Thyroid gland (tissue), 4 donors: ENCODE results near the gene KRTAP5-1. TPM values are rescaled to one million over a fixed set of nuclear protein-coding genes. Genes with fewer than 3 reads are reported as not detected.

Experiments
- DNase-seq, 2 donors: peaks; one replicate each; pipeline ENCODE4 v3.0.0-alpha.2; 2019
- H3K27ac ChIP-seq, 3 donors: fragments of 200-600 bp; sonication (generic); 1 replicate in 2 of 3; 2 replicates in 1 of 3; pipeline ENCODE4 v1.5.1; 2016 to 2019; ENCODE audit warnings: mild to moderate bottlenecking in 1 of 3, moderate library complexity in 1 of 3
- H3K27me3 ChIP-seq: fragments of 200-600 bp; sonication (generic); one replicate; pipeline ENCODE4 v1.5.1; 2019
- H3K36me3 ChIP-seq, 2 donors: fragments of 200-600 bp; sonication (generic); one replicate each; pipeline ENCODE4 v1.5.1; 2016 to 2019
- H3K4me1 ChIP-seq, 2 donors: fragments of 200-600 bp; sonication (generic); one replicate each; pipeline ENCODE4 v1.5.1; 2017 to 2019
- H3K4me3 ChIP-seq, 3 donors: fragments of 200-600 bp; sonication (generic); replicated peaks in 1 of 3; 1 replicate in 2 of 3; 2 replicates in 1 of 3; pipeline ENCODE4 v1.5.1; 2016; ENCODE audit warnings: mild to moderate bottlenecking in 1 of 3
- H3K9me3 ChIP-seq: fragments of 200-600 bp; sonication (generic); one replicate; pipeline ENCODE4 v1.5.1; 2017
- POLR2A ChIP-seq, 2 donors: fragments of 450-650 bp; IDR thresholded peaks; one replicate each; pipeline ENCODE4 v1.6.1; 2017; ENCODE audit warnings: antibody characterized with exemption in 2 of 2, mild to moderate bottlenecking in 2 of 2, moderate library complexity in 1 of 2
- WGBS, 2 donors: methylation state at CpG; one replicate each; pipeline ENCODE4 v1.1.5; 2017; 5-methylcytosine and 5-hydroxymethylcytosine counted together
- intact Hi-C: fragments of 100-400 bp; cut with DNase I; formaldehyde crosslinking; loops from one replicate; pipeline ENCODE4 v1.15.1; 2023
- total RNA-seq, 4 donors: library from RNA; depleted of rRNA; stranded (reverse); fragments of >200 nt; gene quantifications; one replicate each; pipeline ENCODE4 v1.2.3, GENCODE V29; 2016
- TF ChIP-seq, protein P1 (sequence below), 6 experiments: fragments of 200-600 bp in 3 of 6; fragments of 450-650 bp in 3 of 6; sonication (generic) in 3 of 6; IDR thresholded peaks; one replicate each; pipeline ENCODE4 v1.5.1; 2016 to 2019; ENCODE audit warnings: antibody characterized with exemption in 6 of 6, mild to moderate bottlenecking in 2 of 6, inconsistent platforms in 1 of 6, moderate library complexity in 1 of 6

KRTAP5-1 gene
- total RNA-seq, 4 donors from 2014 or later: not detected

DNA sequence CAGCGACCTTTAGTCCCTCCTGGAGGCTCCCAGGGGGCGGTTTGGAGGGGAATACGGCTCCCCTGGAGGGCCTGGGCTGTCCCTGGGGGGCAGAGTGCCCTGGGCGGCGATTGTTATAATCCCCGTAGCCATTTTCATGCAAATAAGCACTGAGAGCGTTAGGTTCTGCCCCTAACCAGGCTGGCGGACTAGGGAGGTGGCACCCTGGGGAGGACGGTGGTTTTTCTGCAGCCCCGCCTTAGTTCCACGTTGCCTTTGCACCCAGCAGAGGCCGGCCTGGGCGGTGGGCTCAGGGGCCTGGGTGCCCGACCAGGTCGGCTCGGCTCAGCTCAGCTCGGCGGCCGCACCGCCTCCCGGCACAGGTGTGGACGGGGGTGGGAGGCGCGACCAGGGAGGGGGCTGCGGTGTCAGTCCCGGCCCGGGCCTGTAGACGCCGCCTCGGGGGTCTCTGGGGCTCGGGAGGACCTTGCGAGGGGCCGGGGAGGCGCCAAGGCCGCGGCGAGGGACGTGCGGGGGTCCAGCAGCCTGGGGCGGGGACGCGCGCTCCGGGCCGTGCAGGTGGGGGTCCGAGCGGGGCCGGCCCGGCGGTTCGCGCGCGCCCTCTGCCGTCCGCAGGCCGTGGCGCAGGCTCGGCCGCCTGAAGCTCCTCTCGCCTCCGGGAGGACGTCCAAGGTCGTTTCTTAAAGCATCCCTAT lies 10.7 kb downstream of the KRTAP5-1 start:
- intact Hi-C loops: loop anchor here (2.0 to 5.0 kb wide), 2 partner anchors 28 to 372 kb away; no protein-coding TSS in a partner anchor
- peak; percentile 56 to 63 for DNase-seq
- WGBS, 2 donors: 0 to 8% methylated on average over 10 to 11 of the region's 64 CpGs
- TF ChIP-seq, protein P1, sequence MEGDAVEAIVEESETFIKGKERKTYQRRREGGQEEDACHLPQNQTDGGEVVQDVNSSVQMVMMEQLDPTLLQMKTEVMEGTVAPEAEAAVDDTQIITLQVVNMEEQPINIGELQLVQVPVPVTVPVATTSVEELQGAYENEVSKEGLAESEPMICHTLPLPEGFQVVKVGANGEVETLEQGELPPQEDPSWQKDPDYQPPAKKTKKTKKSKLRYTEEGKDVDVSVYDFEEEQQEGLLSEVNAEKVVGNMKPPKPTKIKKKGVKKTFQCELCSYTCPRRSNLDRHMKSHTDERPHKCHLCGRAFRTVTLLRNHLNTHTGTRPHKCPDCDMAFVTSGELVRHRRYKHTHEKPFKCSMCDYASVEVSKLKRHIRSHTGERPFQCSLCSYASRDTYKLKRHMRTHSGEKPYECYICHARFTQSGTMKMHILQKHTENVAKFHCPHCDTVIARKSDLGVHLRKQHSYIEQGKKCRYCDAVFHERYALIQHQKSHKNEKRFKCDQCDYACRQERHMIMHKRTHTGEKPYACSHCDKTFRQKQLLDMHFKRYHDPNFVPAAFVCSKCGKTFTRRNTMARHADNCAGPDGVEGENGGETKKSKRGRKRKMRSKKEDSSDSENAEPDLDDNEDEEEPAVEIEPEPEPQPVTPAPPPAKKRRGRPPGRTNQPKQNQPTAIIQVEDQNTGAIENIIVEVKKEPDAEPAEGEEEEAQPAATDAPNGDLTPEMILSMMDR (IDR thresholded peaks at IDR 0.05): peak in 5 of 6 experiments; percentile 24 to 98 (median 94)
- no peak for TF ChIP-seq POLR2A (IDR thresholded peaks at IDR 0.05)
- Histone ChIP-seq H3K27me3 (no peaks in the 10 kb centered on the region), H3K27ac (peak overlapping the region; percentile 31 to 85 (median 64)), H3K4me1 (peaks cover 15 to 33% of the 10 kb centered on the region in 2 donors), H3K36me3 (no peaks in the 10 kb centered on the region), H3K4me3 (peak overlapping the region in 1 of 3 donors; percentile 75), H3K9me3 (no peaks in the 10 kb centered on the region)

DNA sequence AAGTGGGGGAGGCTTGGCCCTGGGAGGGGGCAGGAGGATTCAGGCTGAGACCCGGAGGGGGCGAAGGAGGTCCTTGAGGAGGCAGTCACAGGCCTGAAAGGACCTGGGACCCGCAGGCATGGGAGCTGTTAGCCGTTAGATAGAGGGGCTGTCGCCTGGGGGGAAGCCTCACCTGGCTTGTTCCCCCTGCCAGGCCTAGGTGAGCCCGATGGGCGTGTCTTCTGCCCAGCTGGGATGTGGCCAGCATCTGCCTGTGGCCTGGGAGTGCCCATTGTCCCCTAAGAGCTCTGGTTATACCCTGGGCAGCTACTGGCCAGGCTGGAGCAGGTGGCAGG lies 11.2 kb downstream of the KRTAP5-1 start:
- TF ChIP-seq, protein P1 (IDR thresholded peaks at IDR 0.05): no peak
- peak in 1 of 2 donors; percentile 73 for TF ChIP-seq POLR2A (IDR thresholded peaks at IDR 0.05)
- Histone ChIP-seq H3K4me3 (peak overlapping the region in 1 of 3 donors; percentile 75), H3K27ac (peak overlapping the region; percentile 31 to 85 (median 64)), H3K27me3 (no peaks in the 10 kb centered on the region), H3K4me1 (peaks cover 15 to 33% of the 10 kb centered on the region in 2 donors), H3K36me3 (no peaks in the 10 kb centered on the region), H3K9me3 (no peaks in the 10 kb centered on the region)
- DNase-seq: peak; percentile 78 to 87
- WGBS, 2 donors: 3 to 8% methylated on average over 6 to 7 of the region's 7 CpGs
- intact Hi-C loops: loop anchor here (2.0 to 5.0 kb wide), 2 partner anchors 27 to 372 kb away; no protein-coding TSS in a partner anchor

DNA sequence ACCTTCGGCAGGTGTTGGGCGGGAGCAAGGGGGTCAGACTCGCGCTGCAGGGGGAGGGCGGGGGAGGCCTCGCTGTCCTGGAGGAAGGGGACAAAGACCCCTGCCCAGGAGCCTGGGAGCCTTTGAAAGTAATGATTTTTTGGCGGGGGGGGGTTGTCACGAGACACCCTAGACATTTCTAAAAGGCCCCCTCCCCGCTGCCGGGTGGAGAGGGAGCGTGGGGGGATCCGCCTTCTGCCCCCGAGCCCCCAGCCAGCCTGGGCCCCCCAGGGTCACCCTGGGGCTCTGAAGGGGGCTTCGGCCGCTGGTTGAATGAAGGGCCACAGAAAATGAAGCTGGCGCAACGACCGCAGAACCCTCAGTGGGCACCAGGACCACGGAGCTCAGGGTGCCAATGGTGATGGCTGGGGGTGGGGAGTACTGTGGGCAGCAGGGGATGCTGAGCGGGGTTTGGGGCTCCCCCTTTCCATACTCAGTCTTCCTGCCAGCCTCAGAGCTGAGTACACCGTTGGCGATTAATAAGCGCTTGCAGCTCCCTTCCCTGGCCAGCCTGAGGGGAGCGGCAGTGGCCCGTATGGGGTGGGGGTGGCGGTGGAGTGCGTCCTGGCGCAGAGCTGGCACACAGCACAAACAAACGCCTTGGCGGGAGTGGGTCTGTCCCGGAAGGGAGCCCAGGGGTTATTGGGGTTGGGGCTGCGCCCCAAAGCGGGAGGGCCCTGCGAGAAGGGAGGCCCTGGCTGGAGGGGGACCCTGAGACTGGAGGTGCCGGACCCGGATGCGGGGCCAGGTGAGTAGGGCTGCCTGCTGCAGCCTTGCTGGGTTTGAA lies 11.8 kb downstream of the KRTAP5-1 start:
- Histone ChIP-seq H3K4me1 (peaks cover 15 to 33% of the 10 kb centered on the region in 2 donors), H3K27ac (peak overlapping the region; percentile 31 to 85 (median 64)), H3K27me3 (no peaks in the 10 kb centered on the region), H3K4me3 (peak overlapping the region in 1 of 3 donors; percentile 75), H3K36me3 (no peaks in the 10 kb centered on the region), H3K9me3 (no peaks in the 10 kb centered on the region)
- 3 to 4% methylated on average over 10 to 29 of the region's 37 CpGs for WGBS, 2 donors
- TF ChIP-seq, protein P1 (IDR thresholded peaks at IDR 0.05): no peak
- no peak for TF ChIP-seq POLR2A (IDR thresholded peaks at IDR 0.05)
- intact Hi-C loops: loop anchor here (5.0 kb wide), 1 partner anchor 371 kb away; no protein-coding TSS in a partner anchor
- peak; percentile 28 to 51 for DNase-seq

DNA sequence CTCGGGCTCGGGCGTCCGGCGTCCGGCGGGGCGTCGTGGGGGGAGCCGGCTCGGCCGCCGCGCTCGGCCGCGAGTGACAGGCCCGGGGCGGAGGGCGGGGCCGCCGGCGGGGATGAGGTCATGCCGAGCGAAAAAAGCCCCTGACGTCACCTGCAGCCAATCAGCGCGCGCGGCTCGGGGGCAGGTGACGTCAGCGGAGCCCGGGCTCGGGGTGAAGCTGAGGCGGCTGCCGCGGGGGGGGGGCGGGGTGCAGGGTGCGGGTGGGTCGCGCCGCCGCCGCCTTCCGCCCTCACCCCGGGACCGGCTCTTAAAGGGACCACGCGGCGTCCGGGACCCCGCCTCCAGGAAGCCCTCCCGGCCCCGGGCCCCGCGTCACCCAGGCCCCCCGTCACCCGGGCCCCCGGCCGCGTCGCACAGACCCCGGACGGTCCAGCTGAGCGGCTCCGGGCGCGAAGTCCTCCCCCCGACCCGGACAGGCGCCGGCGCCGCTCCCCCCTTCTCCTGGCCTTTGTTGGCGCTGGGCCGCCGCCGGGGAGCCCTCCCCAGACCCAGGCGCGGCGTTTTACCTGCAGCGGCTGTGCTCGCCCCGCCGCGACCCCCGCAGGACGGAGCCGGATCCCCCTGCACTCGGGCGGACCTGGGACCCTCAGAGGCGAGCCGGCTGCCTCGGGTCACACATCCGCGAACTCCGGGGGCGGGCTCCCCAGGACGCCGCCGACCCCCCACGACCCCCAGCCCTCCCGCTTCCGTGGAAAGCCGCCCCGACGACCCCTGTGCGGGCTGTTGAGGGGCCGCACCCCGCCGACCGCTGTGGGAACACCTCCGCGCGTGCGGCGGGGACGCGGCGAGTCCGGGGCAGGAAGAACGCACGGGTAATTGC lies 12.6 kb downstream of the KRTAP5-1 start, which contains the start of gene DUSP8:
Gene DUSP8 (minus strand): TSS at position 75 of the 880 bp plus-strand sequence. CDS start 6,445 bp downstream, outside the sequence.
- peaks cover 15 to 33% of the 10 kb centered on the region in 2 donors for H3K4me1 ChIP-seq
- WGBS, 2 donors: no CpG with 5 or more reads among the region's 124 CpGs
- intact Hi-C loops: loop anchor here (5.0 kb wide), 1 partner anchor 370 kb away; no protein-coding TSS in a partner anchor
- H3K27me3 ChIP-seq: no peaks in the 10 kb centered on the region
- peak within 1 kb of the TSS in 2 of 3 donors; percentile 64 to 85 for H3K27ac ChIP-seq
- H3K36me3 ChIP-seq: no peaks in the 10 kb centered on the region
- H3K9me3 ChIP-seq: no peaks in the 10 kb centered on the region
- H3K4me3 ChIP-seq: peak within 1 kb of the TSS in 1 of 3 donors; percentile 75
- peak; percentile 82 to 88 for DNase-seq
- TF ChIP-seq POLR2A (IDR thresholded peaks at IDR 0.05): peak; percentile 14 to 76
- TF ChIP-seq, protein P1 (IDR thresholded peaks at IDR 0.05): no peak
